KOPT-K1 (cell line): ENCODE data around the gene TUBGCP4.

Experiments
- H3K27ac ChIP-seq: fragments of 200-600 bp; sonication (generic); 2 replicates; pipeline ENCODE4 v1.5.1; 2016; ENCODE audit warnings: antibody characterized with exemption, mild to moderate bottlenecking, low read depth, low read length; ENCODE audit not compliant: poor library complexity, severe bottlenecking
- H3K36me3 ChIP-seq: fragments of 200-600 bp; sonication (generic); 2 replicates; pipeline ENCODE4 v1.5.1; 2017; ENCODE audit warnings: antibody characterized with exemption, mild to moderate bottlenecking, low read length, moderate library complexity; ENCODE audit not compliant: insufficient read depth
- H3K9me3 ChIP-seq: fragments of 200-600 bp; sonication (generic); 2 replicates; pipeline ENCODE4 v1.5.1; 2017; ENCODE audit warnings: antibody characterized with exemption, low read length, mild to moderate bottlenecking; ENCODE audit not compliant: insufficient read depth, poor library complexity, severe bottlenecking

TUBGCP4 gene, protein sequence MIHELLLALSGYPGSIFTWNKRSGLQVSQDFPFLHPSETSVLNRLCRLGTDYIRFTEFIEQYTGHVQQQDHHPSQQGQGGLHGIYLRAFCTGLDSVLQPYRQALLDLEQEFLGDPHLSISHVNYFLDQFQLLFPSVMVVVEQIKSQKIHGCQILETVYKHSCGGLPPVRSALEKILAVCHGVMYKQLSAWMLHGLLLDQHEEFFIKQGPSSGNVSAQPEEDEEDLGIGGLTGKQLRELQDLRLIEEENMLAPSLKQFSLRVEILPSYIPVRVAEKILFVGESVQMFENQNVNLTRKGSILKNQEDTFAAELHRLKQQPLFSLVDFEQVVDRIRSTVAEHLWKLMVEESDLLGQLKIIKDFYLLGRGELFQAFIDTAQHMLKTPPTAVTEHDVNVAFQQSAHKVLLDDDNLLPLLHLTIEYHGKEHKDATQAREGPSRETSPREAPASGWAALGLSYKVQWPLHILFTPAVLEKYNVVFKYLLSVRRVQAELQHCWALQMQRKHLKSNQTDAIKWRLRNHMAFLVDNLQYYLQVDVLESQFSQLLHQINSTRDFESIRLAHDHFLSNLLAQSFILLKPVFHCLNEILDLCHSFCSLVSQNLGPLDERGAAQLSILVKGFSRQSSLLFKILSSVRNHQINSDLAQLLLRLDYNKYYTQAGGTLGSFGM

DNA sequence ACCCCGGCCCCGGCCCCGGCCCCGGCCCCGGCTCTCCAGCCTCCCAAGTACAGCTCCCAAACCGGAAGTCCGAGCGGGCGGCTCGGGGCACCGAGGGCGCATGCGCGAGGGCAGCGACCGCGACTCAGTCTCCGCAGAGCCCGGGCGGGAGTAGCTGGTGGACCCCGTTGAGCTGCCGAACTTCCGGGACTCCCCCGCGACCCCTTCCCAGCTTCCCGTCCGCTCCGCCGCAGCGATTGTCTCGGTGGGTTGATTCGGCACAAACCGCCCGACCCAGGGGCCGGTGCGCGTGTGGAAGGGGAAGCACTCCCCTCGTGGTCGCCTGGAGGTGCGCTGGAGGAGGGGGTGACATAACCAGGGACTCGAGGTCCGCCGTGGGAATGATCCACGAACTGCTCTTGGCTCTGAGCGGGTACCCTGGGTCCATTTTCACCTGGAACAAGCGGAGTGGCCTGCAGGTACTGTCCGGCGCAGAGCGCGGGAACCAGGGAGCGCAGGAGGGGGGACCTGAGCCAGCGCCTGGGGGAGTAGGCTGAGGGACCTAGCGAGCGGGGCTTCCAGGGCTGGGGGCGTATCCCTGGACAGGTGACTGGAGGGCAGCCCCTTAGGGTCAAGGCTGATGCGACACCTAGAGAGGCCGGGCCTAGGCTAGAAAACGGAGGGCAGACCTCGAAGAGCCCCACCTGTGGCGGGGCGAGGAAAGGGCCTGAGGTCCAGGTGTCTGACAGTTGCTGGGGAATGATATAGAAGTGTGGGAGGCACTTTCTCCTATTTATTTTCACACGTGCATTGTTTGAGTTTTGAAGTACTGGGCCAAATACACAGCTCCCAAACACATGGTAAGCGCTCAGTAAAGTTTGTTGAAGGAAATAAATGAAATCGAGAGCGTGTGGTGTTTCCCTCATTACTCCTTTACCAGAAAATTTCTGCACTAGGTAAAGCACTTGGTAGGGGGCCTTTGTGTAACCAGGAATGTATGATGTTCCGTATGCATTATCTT, at the start of gene TUBGCP4, which contains the start of gene ZSCAN29:
Gene TUBGCP4, plus strand, starts transcription at position 127 of the 1,000 bp plus-strand sequence. Its CDS starts 254 bp downstream, at position 381.
Gene ZSCAN29, minus strand, starts transcription at position 69 of the 1,000 bp plus-strand sequence. CDS start 1,130 bp downstream, outside the sequence.
- Histone ChIP-seq H3K9me3 (no peaks in the 10 kb centered on the region), H3K36me3 (peaks cover 20% of the 10 kb centered on the region), H3K27ac (peak within 1 kb of the TSS; percentile 86)

DNA sequence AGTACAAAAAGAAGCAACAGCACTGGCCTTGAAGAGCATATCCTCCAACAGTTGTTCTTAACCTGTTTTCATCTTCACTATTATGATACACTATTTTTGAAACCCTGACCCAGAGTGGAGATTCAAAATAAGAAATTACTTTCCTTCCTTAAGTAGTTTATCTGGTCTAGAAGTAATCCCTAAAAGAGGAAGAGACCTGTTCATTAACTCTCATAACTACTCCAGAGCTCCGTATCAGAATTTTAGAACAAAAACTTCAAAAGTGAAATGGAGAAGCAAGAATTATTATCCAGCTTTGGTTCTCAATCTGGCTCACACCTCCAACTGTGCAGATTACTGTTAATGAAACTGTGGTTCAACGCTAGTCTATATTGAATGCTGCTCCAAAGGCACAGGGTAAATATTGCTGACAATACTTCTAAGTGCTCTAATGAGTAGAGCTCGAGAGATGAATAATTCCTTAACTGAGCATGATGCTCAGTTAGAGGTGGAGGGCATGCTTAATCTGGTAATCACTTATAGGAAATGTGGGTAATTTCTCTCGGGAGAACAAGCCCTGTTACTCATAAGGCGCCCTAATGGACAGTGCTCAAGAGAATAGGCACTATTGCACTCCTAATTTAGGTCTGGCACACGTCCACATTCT, 45.7 kb upstream of the TUBGCP4 start:
- Histone ChIP-seq H3K36me3 (peaks cover 16% of the 10 kb centered on the region; the same call in 1 of the 2 replicates), H3K9me3 (no peaks in the 10 kb centered on the region), H3K27ac (no peak overlapping the region)

DNA sequence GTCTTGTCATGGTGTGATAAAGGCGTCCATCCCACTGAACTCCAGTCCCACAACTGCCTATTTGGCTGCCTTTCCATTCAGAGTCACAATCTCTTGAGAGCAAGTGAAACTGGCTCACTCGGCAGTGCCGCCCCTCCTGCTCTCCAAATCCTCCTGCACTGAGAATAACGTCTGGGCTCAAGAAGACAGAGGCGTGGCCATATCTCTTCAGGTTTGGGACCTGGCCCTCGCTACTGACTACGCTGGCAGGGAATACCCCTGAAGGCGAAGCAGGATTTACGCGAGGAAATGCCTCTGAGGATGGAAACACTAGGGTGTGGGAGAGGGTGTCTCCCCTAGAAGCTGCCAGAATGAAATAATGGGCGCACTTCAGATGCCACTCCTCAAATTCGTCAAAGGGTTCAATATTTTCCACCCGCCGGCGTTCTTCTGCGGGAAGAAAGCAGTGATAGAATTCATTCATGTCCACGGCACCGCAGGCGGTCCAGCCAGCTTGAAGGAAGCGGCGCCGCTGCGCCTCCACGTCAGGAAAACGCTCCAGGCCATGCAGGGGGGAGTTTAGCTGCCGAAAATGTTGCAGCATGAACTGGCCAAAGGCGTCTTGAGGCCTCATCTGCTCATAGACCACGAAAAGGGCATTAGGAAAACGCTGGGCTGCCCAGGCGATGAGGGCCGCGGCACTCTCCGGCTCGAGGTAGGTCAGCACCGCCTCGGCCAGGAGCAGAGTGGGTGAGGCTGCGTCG, 41.5 kb upstream of the TUBGCP4 start:
- no peaks in the 10 kb centered on the region for H3K9me3 ChIP-seq
- peaks cover 16% of the 10 kb centered on the region; the same call in 1 of the 2 replicates for H3K36me3 ChIP-seq
- H3K27ac ChIP-seq = peak overlapping the region; percentile 90

DNA sequence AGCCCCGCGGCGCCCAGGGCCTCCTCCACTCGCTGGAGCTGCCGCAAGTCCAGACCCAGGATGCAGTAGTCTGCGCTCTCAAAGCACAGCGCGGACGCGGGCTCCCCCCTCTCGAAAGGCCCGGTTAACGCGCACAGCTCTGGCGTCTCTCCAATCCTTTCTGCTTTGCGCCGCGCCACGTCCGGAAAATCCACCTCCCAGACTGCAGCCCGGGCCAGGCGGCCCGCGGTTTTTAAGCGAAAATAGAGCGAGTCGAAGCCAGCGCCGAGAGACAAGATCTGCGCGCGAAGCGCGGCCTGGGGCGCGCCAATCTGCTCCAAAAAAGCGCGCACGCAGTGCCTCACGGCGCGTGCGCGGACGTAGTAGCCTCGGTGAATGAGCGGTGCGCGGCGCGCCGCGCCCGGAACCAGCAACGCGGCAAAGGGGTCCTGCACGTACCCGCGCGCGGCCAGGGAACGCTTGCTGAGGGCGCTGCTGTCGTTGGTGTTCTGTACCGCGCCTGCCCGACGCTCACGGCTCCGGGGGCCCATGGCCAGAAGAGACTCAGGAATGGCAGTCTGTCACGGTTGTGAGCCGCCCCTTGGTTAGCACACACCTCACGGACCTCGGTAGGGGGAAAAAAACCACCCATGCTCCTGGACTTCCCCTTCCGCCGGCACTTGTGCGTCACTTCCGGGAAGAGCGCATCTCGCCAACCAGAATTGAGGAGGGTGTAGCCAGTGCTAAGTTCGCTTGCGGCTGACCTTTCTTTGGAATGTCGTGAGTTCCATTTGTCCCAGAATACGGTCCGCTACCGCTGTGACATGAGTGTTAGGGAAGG, 40.7 kb upstream of the TUBGCP4 start, which contains the start of gene LCMT2:
Gene LCMT2, minus strand, starts transcription at position 614 of the 820 bp plus-strand sequence. Its CDS starts 84 bp downstream, at position 530.
- no peaks in the 10 kb centered on the region for H3K9me3 ChIP-seq

DNA sequence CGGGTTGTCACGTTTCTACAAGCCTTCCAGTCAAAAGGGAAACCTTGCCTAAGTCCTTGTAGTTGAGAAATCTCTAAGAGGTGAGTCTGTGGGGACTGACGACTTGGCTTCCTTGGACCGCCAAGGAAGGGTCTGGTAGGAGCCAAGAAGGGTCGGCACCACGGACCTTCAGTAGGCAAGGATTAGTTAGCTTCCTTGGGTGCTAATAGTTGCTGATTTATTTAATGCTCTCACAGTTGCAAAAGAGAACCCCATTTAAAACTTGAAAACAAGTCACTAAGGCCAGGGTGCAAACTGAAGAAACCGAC, 40.2 kb upstream of the TUBGCP4 start:
- peaks cover 16% of the 10 kb centered on the region; the same call in 1 of the 2 replicates for H3K36me3 ChIP-seq
- no peaks in the 10 kb centered on the region for H3K9me3 ChIP-seq
- peak overlapping the region; percentile 90 for H3K27ac ChIP-seq

More for the DNA sequence above, 40.7 kb upstream of the TUBGCP4 start, which contains the start of gene LCMT2:
- Histone ChIP-seq H3K27ac (peak within 1 kb of the TSS; percentile 90), H3K36me3 (peaks cover 16% of the 10 kb centered on the region; the same call in 1 of the 2 replicates)

DNA sequence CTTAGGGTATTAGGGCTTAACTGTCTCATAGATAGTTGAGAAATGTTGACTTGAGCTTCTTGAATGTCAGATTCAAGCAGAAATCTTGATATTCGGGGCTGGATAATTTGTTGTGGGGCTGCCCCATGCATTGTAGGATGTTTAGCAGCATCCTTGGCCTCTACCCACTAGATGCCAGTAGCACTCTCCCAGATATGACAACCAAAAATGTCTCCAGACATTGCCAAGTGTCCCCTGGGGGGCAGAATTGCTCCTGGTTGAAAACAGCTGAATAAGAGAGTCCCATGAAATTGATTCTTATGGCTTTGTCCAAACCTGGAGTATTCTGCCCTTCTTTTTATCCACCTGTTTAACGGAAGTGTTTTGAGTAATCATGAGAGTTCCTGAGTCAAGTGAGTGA, 24.6 kb upstream of the TUBGCP4 start:
- H3K9me3 ChIP-seq = no peaks in the 10 kb centered on the region
- peaks cover 60% of the 10 kb centered on the region for H3K36me3 ChIP-seq

DNA sequence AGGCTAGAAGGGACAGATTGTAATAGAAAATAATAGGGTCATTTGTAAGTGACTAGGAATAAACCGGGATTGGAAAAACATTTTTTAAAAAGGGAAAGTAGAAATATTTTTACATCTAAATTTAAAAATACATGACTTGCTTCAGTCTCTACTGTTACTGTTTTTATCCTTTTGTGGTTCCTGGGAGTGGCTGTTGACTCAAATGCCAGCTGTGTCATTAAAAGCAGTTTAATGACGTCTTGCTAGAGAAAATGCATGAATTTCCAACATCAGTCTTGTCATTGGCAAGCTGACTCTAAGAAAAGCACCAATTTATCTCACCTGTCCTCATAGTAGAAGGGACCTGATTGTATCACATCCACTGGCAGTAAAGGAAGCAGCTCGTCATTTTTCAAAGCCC, 23.8 kb upstream of the TUBGCP4 start:
- H3K27ac ChIP-seq = no peak overlapping the region
- no peaks in the 10 kb centered on the region for H3K9me3 ChIP-seq
- peaks cover 66% of the 10 kb centered on the region for H3K36me3 ChIP-seq

More for the DNA sequence above, 24.6 kb upstream of the TUBGCP4 start:
- H3K27ac ChIP-seq = no peak overlapping the region

DNA sequence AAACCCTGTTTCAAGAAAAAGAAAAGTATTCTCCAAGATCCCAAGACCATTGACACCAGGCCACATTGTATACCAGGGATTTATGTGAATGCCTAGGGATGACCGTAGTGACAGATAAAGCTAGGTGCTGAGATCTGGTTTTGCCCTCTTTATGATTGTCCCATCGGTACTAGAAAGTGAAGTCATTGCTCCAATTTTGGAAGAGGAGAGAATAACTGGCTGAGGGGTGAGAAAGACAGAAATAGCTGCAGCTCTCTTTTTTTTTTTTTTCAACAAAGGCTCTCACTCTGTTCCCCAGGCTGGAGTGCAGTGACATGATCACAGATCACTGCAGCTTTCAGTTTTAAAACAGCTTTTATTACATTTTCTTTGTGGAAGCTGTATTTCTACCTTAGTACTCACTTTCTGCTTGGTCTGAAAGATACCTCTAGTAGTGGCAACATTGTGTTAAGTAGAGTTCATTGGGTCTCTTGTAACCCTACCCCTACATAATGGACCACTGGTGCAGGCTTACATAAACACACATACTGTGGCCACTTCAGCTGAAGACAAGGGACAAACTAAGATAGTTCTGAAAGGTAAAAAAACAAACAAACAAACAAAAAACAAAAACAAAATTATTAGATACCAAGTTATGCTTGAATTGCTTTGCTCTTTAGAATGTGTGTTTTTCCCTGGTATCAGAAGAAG, 18.1 kb upstream of the TUBGCP4 start:
- Histone ChIP-seq H3K9me3 (no peaks in the 10 kb centered on the region), H3K36me3 (peaks cover 47% of the 10 kb centered on the region), H3K27ac (no peak overlapping the region)

DNA sequence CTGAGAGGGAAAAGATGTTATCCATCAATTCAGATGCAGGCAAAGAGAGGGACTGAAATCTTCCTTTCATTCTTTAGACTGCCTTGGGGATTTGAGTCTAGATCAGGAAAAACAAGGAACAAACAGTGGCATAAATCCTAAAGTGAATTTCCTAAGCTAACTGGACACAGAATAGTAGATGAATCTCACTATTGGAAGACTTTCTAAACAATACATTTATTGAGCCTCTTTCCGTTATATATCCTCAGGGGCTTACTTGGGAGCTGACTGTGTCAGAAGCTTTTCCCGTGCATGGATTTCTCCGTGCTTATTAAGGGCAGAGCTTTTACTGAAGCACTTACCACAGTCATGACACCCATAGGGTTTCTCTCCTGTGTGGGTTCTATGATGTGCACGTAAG, 10.1 kb upstream of the TUBGCP4 start:
- H3K36me3 ChIP-seq = peaks cover 84% of the 10 kb centered on the region
- peaks cover 63% of the 10 kb centered on the region for H3K9me3 ChIP-seq
- no peak overlapping the region for H3K27ac ChIP-seq

DNA sequence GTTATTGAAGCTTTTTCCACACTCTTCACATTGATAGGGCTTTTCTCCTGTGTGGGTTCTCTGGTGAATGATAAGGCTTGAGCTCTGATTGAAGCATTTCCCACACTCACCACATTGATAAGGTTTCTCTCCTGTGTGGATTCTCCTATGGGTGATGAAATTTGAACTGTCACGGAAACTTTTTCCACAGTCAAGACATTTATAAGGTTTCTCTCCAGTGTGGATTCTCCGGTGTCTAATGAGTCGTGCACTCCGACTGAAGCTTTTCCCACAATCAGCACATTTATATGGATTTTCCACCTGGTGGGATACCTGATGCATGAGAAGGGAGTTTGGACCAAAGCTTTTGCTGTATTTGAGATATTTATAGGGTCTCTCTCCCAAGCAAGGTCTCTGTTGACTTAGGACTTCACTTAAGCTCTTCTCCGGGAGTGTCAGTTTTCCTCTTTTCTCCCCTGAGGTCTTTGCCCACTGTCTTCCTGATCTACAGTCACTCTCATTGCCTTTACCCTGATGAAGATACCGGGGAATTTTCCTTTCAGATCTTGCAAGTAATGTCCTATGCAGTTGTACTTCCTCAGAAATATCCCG, 9.5 kb upstream of the TUBGCP4 start:
- Histone ChIP-seq H3K27ac (no peak overlapping the region), H3K36me3 (peaks cover 90% of the 10 kb centered on the region), H3K9me3 (peaks cover 63% of the 10 kb centered on the region)

DNA sequence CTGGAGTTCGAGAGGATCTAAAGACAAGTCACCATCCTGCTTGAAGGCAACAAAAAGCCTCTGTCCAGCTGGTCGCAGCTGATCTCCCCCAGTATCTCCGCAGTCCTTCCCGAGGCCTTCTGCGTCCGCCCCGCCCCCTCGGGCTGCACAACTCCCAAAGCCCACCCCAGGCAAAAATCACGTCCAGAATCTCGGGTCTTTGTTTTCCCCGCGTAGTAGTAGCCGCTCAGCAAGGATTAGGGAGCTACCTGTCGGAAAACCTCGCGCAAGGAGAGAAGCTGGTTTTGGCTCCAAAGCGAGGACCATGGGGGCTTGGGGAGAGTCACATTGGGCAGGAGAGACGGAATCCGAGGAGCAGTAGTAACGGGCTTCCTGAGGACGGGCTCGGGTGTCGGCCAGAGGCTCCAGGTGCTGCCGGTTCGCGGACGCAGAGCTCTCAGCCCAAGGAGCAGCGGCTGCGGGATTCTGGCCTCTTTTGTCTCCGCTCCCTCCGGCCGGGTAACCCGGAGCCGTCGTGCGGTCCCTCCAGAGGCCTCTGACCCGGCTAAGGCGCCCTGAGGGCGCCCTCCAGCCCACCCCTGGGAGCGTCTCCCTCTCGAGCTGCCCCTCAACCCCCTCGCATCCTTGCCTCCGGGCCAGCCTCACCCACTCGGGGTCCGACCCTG, 459 bp upstream of the TUBGCP4 start:
- Histone ChIP-seq H3K27ac (peak overlapping the region; percentile 86), H3K36me3 (peaks cover 28% of the 10 kb centered on the region), H3K9me3 (no peaks in the 10 kb centered on the region)
